OCI-LY1 (cell line): Measurements from ENCODE around the gene EDN3.

Experiments used
- EZH2 ChIP-seq: fragments of 200-600 bp; sonication (generic), shearing (Covaris generic); IDR thresholded peaks from 2 replicates; pipeline ENCODE4 v1.8.0; 2017; ENCODE audit warnings: borderline replicate concordance, mixed run types, mild to moderate bottlenecking, antibody characterized with exemption, low read length, moderate library complexity, mixed read lengths
- TF ChIP-seq, protein P1 (sequence below): fragments of 200-600 bp; sonication (generic), shearing (Covaris generic); IDR thresholded peaks from 2 replicates; pipeline ENCODE4 v1.5.1; 2017; ENCODE audit warnings: mild to moderate bottlenecking, antibody characterized with exemption, low read length, moderate library complexity, mixed read lengths

DNA sequence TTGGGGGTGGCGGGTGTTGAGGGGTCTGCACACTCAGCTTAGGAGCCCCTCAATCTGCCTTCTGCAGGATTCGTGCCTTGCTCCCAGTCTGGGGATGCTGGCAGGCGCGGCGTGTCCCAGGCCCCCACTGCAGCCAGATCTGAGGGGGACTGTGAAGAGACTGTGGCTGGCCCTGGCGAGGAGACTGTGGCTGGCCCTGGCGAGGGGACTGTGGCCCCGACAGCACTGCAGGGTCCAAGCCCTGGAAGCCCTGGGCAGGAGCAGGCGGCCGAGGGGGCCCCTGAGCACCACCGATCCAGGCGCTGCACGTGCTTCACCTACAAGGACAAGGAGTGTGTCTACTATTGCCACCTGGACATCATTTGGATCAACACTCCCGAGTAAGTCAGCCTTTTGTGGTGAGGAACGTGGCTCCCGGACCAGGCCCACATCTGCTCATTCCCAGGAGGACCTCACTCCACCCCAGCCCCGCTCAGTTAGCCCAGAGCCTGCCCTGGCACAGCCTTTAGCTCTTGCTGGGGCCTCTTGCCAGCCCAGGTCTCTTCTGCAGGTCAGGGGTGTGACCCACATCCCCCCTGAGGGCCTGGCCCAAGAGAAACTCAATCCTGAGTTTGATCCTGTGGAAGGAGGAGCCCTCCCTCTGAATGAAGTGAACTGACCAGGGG lies 1.1 kb downstream of the EDN3 start:
- TF ChIP-seq, protein P1, sequence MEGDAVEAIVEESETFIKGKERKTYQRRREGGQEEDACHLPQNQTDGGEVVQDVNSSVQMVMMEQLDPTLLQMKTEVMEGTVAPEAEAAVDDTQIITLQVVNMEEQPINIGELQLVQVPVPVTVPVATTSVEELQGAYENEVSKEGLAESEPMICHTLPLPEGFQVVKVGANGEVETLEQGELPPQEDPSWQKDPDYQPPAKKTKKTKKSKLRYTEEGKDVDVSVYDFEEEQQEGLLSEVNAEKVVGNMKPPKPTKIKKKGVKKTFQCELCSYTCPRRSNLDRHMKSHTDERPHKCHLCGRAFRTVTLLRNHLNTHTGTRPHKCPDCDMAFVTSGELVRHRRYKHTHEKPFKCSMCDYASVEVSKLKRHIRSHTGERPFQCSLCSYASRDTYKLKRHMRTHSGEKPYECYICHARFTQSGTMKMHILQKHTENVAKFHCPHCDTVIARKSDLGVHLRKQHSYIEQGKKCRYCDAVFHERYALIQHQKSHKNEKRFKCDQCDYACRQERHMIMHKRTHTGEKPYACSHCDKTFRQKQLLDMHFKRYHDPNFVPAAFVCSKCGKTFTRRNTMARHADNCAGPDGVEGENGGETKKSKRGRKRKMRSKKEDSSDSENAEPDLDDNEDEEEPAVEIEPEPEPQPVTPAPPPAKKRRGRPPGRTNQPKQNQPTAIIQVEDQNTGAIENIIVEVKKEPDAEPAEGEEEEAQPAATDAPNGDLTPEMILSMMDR, result no peak
- TF ChIP-seq EZH2, result no peak
